Measurements from ENCODE around the gene C14orf180.

GRCh38 chr14:104567141-104567956 lies 12.2 kb upstream of the C14orf180 start:
- TF ChIP-seq CTCF (IDR thresholded peaks at IDR 0.05; ENCODE audit: low read depth, low read length) (no peak), POLR2A (IDR thresholded peaks at IDR 0.05; ENCODE audit: extremely low read depth, insufficient read length) (no peak)
- TF ChIP-seq, protein P1, sequence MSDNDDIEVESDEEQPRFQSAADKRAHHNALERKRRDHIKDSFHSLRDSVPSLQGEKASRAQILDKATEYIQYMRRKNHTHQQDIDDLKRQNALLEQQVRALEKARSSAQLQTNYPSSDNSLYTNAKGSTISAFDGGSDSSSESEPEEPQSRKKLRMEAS (IDR thresholded peaks at IDR 0.05; ENCODE audit: low read depth, low read length) = no peak

All from NB4 (cell line).